ENCODE data around the gene HPSE. TPM values are rescaled to one million over a fixed set of nuclear protein-coding genes. Genes with fewer than 3 reads are reported as not detected.

Gene HPSE
- total and polyA plus RNA-seq, 2 of the 8 experiments (the other 6 are each of a cell fraction or from before 2014, with no cell fraction given): 1.5 to 5.0 TPM

GRCh38 chr4:83340692-83341343 lies 6.2 kb upstream of the HPSE start:
- Histone ChIP-seq H3K9me3 (ENCODE audit: insufficient read depth in 2 of 2, low read depth in 1 of 2, low read length in 1 of 2) (no peaks in the 10 kb centered on the region), H3K18ac (ENCODE audit: extremely low read depth, low read length) (no peak overlapping the region), H3K14ac (ENCODE audit: insufficient read length) (no peak overlapping the region), H3K79me1 (ENCODE audit: low read depth, low read length) (no peaks in the 10 kb centered on the region), H4K5ac (ENCODE audit: insufficient read length, low read depth, low read length) (no peak overlapping the region), H3K23me2 (ENCODE audit: low read depth, low read length) (no peaks in the 10 kb centered on the region; the same call in 1 of the 2 replicates), H3K4me1 (replicated peaks in 1 of 4; ENCODE audit: control insufficient read depth in 3 of 4, insufficient read depth in 4 of 4, low read length in 3 of 4) (no peaks in the 10 kb centered on the region), H3K23ac (ENCODE audit: insufficient read length) (no peak overlapping the region), H3K4me3 (ENCODE audit: extremely low read depth in 1 of 4, insufficient read depth in 2 of 4, low read depth in 3 of 4, low read length in 4 of 4) (no peak overlapping the region), H2BK12ac (ENCODE audit: low read depth, low read length) (no peak overlapping the region), H3K56ac (replicated peaks; ENCODE audit: insufficient read length, low read depth, low read length) (no peak overlapping the region), H2BK120ac (replicated peaks; ENCODE audit: low read depth, low read length) (no peak overlapping the region), H3K9ac (replicated peaks in 1 of 4; ENCODE audit: extremely low read depth in 1 of 4, low read depth in 3 of 4, low read length in 3 of 4) (no peak overlapping the region), H3K36me3 (ENCODE audit: control insufficient read depth in 2 of 4, insufficient read depth in 4 of 4, low read length in 3 of 4) (no peaks in the 10 kb centered on the region), H2AFZ (ENCODE audit: low read length) (no peak overlapping the region), H3K27me3 (replicated peaks in 1 of 4; ENCODE audit: control insufficient read depth in 3 of 4, extremely low read depth in 1 of 4, insufficient read depth in 3 of 4, low read length in 3 of 4) (peaks cover 0 to 5% (median 3%) of the 10 kb centered on the region in 4 experiments; a peak in 6 of 7 replicates), H3K79me2 (ENCODE audit: control insufficient read depth in 1 of 2, insufficient read depth in 2 of 2, low read length in 2 of 2) (no peaks in the 10 kb centered on the region), H3K27ac (ENCODE audit: low read depth, low read length) (no peak overlapping the region), H2AK5ac (ENCODE audit: low read depth, low read length) (no peak overlapping the region), H2BK20ac (ENCODE audit: low read length) (no peak overlapping the region), H3K4ac (replicated peaks; ENCODE audit: insufficient read length, low read depth, low read length) (no peak overlapping the region), H4K91ac (replicated peaks; ENCODE audit: insufficient read length, low read length) (no peak overlapping the region), H2BK5ac (ENCODE audit: low read depth, low read length) (no peak overlapping the region), H2BK15ac (ENCODE audit: low read length) (no peak overlapping the region), H4K8ac (ENCODE audit: extremely low read depth, insufficient read depth, low read length) (no peak overlapping the region), H4K20me1 (replicated peaks in 1 of 2; ENCODE audit: control insufficient read depth in 1 of 2, insufficient read depth in 2 of 2, low read length in 2 of 2) (no peaks in the 10 kb centered on the region), H3K4me2 (ENCODE audit: insufficient read depth in 1 of 2, low read depth in 2 of 2, low read length in 2 of 2) (no peak overlapping the region)
- POLR2A ChIA-PET (ENCODE audit: partially characterized antibody): no interaction called here
- DNase-seq (ENCODE audit: low read depth in 1 of 2, low spot score in 2 of 2): no peak
- CTCF ChIA-PET (ENCODE audit: partially characterized antibody): interaction anchor here (0.5 to 0.8 kb wide), 2 partner anchors 32 to 344 kb away, joined by 3 read pairs; no protein-coding TSS in a partner anchor
- FAIRE-seq: no peak
- TF ChIP-seq POLR2AphosphoS5 (IDR thresholded peaks at IDR 0.05; ENCODE audit: low read depth, low read length): no peak
- TF ChIP-seq FOSL1 (IDR thresholded peaks at IDR 0.05; ENCODE audit: insufficient read depth, low read depth, low read length): no peak
- no peak for TF ChIP-seq SRF (IDR thresholded peaks at IDR 0.05; ENCODE audit: low read depth, low read length)
- TF ChIP-seq BRCA1 (IDR thresholded peaks at IDR 0.05; ENCODE audit: low read depth, low read length): no peak
- TF ChIP-seq JUN (IDR thresholded peaks at IDR 0.05; ENCODE audit: low read depth, low read length): no peak
- no peak for TF ChIP-seq SIX5 (IDR thresholded peaks at IDR 0.05; ENCODE audit: low read depth, low read length)
- TF ChIP-seq, protein P1, sequence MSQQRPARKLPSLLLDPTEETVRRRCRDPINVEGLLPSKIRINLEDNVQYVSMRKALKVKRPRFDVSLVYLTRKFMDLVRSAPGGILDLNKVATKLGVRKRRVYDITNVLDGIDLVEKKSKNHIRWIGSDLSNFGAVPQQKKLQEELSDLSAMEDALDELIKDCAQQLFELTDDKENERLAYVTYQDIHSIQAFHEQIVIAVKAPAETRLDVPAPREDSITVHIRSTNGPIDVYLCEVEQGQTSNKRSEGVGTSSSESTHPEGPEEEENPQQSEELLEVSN (IDR thresholded peaks at IDR 0.05): no peak
- 71% methylated on average over 2 of the region's 2 CpGs; no CpG with 5 or more reads in 1 of the 2 experiments for WGBS, 2 experiments (ENCODE audit: extremely low coverage in 1 of 2, insufficient coverage in 1 of 2, insufficient read length in 1 of 2, insufficient replicate concordance in 2 of 2, low coverage in 1 of 2, low lambda C conversion rate in 2 of 2, missing lambda C conversion rate in 1 of 2)
